GM21381 (cell line): ENCODE measurements around the gene ETFB.

Source experiments
- ATAC-seq: cut with Tn5 transposase; IDR thresholded peaks from one replicate; pipeline ENCODE4 v1.9.1; 2021; ENCODE audit warnings: mild to moderate bottlenecking, moderate library complexity; ENCODE audit not compliant: unreplicated experiment

The ETFB gene

DNA sequence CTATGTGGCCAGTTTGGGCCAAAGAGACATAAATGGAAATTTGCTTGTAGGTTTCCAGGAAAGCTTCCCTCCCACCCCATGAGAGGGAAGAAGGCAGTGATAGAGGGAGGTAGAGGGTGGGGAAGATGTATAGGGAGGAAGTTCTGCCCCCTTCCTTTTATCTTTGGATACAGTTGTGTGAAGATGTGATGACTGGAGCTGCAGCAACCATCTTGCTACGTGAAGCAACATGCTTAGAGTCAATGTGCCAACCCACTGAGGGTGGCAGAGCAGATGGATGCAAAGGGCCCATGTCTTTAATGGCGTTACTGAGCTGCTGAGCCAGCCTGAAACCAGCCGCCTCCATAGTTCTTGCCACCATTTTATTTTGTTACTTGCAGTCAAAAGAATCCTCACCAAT, 35.0 kb downstream of the ETFB start:
- ATAC-seq: no peak

GRCh38 chr19:51330366-51330765, 35.8 kb downstream of the ETFB start:
- ATAC-seq: no peak

- no peak for ATAC-seq
Observed at GRCh38 chr19:51329411-51329810, 36.8 kb downstream of the ETFB start.

DNA sequence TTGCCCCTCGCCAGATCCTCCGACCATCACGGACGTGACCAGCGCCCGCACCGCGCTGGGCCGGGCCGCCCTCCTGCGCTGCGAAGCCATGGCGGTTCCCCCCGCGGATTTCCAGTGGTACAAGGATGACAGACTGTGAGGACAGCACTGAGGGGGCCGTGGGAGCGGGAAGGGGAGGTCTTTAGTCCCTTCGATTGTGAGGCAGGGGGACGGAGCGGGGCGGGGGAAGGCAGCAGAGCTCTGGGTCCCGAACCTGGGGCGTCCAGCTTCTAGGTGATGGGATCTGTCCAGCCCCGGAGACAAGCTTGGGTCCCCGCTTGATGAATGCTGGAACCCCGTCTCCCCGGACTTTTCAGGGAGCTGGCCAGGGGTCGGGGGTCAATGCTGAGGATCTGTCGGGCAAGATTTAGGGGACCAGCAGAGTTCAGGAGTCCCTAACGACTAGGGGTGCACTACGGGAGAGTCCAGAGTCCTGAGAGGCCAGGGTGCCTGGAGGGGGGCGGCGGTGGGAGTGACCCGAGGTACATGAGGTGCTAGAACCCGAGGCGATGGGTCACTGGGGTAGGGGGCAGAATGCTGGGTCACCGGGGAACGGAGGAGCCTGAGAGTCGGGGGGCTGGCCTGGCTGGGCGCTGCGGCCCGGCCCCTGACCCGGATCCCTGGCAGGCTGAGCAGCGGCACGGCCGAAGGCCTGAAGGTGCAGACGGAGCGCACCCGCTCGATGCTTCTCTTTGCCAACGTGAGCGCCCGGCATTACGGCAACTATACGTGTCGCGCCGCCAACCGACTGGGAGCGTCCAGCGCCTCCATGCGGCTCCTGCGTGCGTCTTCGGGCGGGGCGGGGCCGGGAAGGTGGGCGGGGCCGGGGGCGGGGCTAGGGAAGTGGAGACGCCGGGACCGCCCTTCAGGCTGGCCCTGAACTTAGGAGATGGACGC, 38.9 kb downstream of the ETFB start:
- ATAC-seq: no peak

DNA sequence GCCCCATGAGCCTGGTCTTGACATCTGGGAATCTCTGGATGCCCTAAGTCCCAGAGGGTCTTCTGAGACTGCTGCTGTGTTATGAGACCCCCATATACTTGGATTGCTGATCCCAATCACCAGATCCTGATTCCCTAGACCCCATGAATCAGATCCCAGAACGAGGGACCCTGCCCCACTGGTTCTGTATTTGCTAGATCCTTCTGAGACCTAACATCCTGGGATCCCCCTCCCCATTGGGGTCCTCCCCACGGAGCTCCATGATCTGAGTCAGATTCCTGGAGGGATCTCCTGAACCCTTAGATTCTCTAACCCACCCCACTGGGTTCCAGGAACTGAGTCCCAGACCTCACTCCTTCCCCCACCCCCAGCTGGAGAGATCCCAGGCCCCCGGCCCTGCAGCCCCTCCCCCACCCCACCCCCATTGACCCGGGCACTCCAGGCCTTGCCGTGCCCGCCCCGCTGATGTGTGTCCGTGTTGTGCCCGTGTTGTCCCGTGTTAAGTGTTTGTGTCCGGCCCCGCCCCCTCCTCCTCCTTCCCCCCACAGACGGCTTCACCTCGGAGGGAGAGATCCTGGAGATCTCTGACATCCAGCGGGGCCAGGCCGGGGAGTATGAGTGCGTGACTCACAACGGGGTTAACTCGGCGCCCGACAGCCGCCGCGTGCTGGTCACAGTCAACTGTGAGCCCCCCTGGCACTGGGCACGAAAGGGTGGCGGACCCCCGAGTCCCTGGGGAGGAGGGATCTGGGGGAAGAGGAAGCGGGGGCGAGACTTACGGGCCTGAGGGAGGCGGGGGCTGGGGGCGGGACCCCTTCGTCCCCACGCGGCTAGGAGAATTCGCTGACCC, 39.7 kb downstream of the ETFB start:
- ATAC-seq: no peak

- no peak for ATAC-seq
Observed at GRCh38 chr19:51325161-51325976, 40.8 kb downstream of the ETFB start.

DNA sequence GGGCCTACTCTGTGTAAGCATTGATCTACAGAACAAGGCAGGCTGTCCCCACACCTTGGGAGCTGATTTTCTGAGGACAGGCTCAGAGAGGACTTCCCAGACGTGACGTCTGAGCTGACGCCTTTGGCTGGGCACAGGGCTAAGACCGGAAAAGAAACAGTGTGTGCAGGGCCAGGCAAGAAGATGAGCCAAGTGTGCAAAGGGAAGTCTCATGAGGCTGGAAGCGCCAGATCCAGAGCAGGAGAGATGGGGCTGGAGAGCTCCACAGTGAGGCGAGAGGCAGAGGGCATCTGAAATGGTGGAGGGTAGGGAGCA, 42.1 kb downstream of the ETFB start:
- ATAC-seq: no peak

DNA sequence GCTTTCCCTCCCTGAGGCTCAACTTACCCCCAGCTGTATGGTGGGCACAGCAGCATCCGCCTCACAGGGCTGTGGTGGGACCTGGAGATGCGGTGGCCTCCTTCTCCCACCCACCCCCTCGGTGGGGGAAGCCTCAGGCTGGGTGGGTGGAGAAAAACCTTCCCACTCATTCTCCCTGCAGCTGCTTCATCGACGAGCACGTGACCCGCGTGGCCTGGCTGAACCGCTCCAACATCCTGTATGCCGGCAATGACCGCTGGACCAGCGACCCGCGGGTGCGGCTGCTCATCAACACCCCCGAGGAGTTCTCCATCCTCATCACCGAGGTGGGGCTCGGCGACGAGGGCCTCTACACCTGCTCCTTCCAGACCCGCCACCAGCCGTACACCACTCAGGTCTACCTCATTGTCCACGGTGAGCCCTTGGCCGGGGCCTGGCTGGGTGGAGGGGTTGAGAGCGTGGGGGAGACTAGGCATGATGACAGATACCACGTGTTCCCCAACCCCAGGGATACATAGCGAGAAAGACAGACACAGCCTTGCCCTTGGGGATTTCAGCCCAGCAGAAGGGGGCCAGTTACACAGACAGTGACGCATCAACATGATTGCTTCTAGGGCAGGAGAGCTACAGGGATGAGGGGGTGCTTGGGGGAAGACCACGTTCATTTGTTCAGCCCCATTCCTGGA, 42.6 kb downstream of the ETFB start:
- ATAC-seq: no peak

- no peak for ATAC-seq
Observed at GRCh38 chr19:51321799-51322198, 44.4 kb downstream of the ETFB start.

DNA sequence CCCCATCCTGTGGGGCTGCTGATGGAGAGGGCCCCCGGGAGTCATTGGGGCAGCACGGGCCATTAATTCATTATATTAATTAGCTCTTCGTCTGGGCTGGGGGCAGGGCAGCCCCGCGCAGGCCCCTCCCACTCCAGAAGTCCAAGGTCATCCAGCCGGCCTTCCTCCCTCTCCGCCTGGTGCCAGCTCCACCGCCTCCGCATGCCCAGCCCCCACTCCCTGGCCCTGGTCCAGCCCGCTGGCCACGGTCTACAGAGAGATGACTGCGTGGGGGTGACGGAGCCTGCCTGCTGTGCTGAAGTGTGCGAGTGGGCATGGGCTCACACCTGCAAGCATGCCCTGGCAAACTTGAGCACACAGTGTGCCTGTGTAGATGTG, 45.9 kb downstream of the ETFB start:
- ATAC-seq: no peak

GRCh38 chr19:51319649-51320279, 46.4 kb downstream of the ETFB start:
- no peak for ATAC-seq

DNA sequence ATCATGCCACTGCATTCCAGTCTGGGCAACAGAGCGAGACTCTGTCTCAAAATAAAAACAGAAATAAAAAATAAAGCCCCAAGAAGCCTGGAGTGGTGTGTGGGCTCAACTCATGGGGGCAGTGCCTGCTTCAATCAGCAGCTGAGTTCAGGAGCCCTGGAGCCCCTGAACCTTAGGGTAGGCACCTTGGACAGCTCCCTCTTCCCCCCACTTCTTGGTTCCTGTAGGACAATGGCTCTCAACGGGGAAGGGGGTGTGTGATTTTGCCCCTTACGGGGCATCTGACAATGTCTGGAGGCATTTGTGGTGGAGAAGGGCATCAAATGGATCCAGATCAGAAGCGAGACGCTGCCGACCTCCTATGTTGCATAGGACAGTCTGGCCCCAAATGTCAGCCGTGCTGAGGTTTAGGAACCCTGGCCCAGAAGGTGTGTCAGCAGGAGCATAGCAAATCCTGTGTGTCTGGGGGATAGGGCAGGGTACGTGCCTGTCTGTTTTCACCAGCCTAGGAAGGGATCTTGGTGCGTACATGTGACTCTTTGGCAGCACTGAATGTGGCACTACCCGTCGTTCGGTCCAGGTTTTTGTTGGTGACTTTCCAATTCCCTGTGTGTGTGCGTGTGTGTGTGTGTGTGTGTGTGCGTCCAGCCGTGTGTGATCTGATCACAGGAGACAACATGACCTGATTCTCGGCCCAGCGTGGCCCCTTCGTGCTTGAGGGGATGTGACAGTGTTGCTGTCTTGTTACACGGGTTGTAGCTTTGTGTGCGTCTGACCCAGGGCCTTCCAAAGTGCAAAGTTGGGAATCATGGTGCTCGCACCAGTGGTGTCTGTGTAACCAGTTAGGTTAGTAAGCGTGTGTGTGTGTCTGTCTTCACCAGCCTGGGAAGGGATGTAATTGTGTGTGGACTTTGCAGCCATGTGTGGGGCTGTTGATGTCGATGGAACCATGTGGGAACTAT, 47.2 kb downstream of the ETFB start:
- no peak for ATAC-seq

- ATAC-seq: no peak
Observed at GRCh38 chr19:51317968-51318367, 48.2 kb downstream of the ETFB start.

- ATAC-seq: no peak
Observed at GRCh38 chr19:51317376-51317775, 48.8 kb downstream of the ETFB start.

GRCh38 chr19:51316688-51317087, 49.5 kb downstream of the ETFB start:
- ATAC-seq: no peak

DNA sequence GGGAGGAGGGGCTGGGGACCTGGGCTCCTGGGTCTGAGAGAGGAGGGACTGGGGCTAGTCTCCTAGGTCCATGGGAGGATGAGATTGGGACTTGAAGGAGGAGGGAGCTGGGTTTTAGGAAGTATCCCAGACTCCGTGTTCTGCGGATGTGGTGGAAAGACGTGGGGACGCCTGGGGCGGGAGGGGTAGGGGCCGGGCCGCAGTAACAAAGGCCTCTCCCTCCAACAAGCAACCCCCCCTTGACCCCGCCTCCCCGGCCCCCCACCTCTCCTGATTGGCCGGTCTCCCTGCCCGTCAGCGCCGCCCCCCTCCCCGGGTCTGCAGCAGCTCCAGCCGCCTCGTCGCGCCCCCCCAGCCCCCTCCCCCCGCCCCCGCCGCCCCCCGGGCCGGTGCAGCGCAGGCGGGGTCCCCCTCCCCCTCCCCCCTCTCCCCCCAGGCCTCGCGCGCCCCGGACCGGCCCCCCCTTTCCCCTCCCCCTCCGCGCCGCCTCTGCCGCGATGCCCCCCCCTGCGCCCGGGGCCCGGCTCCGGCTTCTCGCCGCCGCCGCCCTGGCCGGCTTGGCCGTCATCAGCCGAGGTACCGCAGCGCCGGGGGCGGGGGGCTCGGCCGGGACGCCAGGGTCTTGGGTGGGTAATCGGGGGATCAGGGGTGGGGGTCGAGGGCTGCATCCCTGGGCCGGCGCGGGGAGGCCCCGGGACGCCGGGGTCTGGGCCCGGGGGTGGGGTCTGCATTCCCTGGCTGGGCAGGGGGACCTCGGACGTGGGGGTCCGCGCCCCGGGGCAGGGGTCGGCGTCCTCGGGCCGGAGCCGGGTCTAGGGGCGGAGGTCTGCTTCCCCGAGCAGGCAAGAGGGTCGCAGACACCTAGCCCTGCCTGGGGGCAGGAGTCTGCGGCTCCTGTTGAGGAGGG, 54.6 kb downstream of the ETFB start, which contains the start of gene IGLON5:
Gene IGLON5, plus strand, starts transcription at position 294 of the 907 bp plus-strand sequence. Its CDS starts 204 bp downstream, at position 498.
- no peak for ATAC-seq

DNA sequence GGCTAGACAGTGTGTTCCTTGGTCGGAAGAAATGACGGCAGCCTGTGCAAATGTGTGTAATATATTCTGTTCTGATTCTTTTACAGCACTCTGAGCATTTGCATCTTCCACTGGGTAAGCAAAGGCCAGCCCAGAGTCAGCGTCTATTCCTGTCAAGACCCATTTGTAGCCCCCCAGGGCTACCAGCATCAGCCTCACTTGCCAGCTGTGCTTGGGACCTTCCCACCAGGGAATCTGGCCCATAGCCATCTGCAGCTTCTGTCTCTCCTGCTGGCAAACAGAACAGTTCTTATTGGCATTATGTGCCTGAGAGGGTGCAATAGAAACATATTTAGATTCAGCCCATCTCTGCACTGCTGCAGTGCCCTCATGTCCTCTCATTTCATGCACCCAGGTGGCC, 60.7 kb downstream of the ETFB start:
- no peak for ATAC-seq

DNA sequence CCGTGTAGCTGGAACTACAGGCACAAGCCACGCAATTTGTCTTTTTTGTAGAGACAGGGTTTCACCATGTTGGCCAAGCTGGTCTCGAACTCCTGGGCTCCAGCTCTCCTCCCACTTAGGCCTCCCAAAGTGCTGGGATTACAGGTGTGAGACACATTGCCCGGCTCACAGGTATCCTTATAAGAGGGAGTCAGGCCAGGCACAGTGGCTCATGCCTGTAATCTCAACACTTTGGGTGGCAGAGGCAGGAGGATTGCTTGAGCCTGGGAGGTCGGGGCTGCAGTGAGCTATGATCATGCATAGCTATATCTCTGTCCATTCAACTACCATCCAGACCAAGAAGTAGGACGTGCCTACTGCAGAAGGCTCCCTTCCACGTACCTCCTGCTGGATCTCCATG, 64.9 kb downstream of the ETFB start:
- no peak for ATAC-seq
